ENCODE measurements around the gene COL27A1.
"Not testable (repeated sequence)": the region's sequence is repeated elsewhere in the genome, so short reads cannot be mapped to it uniquely, and the experiment has no call there.

Gene COL27A1

DNA sequence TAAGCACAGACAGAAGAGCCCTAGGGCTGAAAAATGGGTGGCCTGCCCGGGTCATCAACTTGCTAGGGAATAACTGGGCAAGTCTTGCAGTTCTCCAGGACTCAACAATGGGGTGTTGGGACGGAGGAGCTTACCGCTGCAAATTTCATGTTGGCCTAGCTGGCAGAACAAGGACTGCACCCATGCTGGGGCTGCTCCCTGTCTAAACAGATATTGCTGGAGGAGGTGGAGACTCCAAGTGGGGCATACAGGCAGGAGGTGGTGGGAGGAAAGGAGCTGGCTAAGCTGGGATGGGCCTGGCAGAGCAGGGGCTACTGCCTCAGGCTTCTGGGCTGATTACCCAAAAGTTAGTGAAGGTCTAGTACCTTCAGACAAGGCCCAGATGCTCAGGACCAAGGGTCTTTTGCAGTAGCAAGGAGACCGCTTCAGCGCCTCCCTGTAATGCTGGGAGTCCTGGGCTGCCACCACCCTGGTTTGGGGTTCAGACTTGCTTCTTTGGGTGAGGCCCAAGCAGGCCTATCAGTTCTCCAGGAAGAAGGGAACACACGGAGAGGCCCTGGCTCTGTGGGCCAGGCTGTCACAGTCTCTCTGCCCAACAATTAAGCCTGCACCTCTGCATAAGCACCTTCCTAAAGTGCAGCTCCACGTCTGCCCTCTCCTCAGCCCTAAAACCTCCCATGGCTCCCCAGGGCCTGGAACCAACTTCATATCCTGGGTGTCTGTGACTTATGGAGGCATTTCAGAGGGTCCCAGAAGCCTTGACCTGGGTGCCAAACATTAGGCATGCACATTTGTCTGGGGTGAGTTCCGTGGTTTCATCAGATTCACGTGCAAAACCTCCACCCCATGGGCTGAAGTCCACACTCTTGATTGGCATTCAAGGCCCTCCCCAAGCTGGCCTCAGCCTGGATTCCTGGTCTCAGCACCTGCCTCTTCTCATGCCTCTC lies 32.0 kb upstream of the COL27A1 start:
- no peak for DNase-seq

DNA sequence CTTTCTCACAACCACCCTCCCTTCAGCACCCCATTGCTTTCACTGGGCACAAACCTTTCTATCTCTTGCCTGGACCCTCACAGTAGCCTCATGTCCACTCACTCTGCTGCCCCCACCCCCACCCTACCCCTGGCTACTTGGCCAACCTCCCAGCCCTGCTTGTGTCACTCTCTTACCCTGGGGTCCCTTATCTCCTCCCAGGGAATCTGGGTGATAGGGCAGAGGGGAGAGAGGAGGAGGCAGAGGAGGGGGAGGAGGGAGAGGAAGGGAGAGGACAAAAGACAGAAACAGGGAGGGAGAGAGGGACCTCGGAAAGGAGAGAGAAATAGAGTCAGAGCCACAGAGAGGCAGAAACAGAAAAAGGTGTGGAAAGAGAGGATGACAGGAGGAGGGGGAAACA lies 31.2 kb upstream of the COL27A1 start:
- DNase-seq: no peak

DNA sequence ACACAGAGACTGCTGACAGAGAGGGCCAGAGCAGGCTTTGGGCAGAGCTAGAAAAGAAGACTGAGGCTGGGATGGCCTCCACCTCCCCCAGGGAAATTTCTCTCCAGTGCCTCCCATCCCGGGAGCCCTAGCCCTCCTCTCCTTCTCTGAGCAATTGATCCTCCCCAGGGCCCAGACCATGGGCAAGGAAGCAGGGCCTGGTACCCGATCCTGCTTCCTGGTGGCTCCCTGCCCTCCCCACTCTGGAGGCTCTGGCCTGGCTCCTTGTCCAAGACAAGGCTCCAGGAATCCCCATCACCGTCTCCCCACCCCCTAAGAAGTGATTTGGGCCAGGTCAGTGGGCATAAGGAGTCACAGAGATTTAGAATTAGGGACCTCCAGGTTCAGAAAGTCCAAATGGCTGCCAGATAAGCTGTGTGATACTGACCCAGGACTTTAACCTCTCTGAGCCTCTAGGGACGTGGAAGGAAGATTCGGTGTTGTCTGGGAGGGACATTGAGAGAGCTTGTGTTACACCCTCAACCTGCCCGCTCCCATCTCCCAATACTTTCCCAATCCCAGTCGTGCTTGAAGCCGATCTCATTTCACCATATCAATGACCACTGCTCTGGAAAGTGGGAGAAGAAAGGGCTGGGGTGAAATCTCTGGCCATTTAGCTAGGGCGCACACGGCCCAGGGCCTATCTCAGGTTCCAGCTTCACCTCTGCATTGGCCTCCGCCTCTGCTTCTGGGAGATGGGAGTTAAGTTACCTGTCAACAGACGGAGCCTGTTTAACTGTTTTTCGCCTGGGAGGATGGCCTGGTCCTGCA lies 30.5 kb upstream of the COL27A1 start:
- no peak for DNase-seq

DNA sequence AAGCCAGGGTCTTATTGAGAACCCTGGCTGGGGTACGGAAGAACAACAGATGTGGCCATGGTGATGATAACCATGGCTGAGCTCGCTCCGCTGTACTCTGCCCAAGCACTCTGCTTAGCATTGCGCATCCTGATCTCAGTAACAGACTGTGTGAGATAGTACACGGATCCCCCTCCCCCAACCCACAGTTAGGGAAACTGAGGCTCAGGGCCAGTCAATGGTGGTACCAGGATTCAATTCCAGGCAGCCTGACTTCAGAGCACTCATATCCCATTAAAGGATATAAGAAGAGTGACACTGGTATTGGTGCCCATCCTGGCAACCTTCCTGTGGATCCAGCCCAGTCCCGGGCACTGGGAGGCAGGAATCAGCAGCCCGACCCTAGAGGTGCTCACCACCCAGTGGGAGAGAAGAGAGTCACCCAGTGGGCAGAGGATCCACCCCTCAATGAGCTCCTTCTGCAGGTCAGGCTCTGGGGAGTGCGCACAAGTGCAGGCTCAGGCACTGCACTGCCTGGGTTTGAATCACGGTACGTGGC lies 29.8 kb upstream of the COL27A1 start:
- DNase-seq: no peak

DNA sequence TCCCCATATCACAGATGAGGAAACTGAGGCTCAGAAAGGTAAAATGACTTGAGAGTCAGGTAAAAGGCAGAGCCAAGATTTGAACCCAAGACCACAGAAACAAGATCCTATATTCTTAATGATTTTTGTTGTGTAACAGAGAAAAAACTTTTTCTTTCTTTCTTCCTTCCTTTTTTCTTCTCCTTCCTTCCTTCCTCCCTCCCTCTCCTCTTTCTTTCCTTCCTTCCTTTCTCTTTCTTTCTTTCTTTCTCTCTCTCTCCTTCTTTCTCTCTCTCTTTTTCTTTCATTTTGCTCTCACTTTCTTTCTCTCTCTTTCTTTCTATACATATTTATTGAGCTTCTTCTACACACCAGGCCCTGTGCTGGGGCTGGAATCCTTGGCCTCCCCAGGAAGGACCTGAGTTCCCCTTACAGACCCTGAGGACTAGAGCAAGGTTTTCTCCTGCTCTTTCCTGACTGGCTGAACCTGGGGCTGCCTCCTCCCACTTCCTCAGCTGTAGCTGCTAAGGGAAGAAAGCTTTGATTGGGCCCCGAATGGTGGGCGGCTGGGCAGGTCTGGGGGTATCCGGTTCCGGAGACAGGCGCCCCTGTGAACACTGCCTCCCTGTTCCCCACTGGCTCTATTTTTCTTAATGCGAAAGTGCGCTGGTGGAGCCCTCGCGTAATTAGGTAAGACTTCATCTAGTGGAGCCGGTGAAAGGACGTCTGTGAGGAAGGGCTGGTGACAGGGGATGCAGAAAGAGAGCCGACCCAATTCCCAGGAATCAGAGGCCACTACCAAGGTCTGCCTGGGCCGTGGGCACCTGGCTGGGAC lies 28.9 kb upstream of the COL27A1 start:
- DNase-seq: no peak

DNA sequence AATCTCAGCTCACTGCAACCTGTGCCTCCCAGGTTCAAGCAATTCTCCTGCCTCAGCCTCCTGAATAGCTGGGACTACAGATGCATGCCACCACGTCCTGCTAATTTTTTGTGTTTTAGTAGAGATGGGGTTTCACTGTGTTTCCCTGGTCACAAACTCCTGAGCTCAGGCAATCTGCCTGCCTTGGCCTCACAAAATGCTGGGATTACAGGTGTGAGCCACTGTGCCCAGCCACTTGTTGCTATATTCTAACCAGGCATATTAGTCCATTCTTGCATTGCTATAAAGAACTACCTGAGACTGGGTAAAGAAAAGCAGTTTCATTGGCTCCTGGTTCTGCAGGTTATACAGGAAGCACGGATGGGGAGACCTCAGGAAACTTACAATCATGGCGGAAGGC lies 26.6 kb upstream of the COL27A1 start:
- DNase-seq: not testable (repeated sequence)

DNA sequence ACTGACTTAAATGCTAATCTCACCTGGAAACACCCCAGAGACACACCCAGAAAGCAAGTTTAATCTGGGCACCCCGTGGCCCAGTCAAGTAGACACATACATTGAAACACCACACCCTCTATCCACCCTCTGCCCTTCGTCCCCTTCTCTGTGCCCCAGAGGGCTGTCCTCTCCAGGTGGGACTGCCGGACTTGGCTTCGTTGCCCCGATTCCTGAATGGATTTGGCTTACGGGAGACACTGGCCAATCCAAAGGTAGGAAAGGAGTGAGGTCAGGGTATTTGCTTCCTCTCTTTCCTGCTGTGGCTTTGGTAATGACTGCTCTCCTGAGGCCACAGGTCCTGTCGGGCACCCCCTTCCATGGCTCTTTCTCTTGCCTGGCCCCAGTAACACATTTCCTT lies 25.2 kb upstream of the COL27A1 start:
- DNase-seq: no peak

DNA sequence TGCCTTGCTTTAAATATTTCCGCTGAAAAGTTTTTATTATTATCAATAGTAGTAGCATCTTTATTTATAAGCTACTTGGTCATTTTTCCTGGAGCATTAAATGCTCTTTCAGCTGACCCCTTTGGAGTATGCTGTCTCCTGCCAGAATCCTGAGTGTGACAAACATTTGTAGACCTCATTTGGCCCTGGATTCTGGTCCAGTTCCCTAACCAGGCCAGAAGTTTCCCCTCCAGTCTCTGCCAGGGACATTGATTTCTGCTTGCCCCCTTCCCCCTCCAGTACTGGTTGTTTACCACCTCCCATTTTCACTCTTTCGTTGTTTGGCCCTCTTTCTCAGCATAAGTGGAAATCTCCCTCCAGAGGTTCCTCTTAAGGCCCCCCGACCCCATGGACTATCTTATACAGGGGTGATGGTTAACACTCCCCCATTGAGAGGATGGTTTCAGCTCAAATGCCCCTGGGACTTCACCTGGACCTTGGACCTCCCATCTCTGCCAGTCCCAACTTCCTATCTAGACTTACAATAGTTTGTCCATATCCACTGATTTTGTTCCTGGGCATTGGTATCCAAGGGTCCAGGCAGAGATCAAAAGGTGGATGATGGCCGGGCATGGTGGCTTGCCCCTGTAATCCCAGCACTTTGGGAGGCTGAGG lies 24.6 kb upstream of the COL27A1 start:
- no peak for DNase-seq

DNA sequence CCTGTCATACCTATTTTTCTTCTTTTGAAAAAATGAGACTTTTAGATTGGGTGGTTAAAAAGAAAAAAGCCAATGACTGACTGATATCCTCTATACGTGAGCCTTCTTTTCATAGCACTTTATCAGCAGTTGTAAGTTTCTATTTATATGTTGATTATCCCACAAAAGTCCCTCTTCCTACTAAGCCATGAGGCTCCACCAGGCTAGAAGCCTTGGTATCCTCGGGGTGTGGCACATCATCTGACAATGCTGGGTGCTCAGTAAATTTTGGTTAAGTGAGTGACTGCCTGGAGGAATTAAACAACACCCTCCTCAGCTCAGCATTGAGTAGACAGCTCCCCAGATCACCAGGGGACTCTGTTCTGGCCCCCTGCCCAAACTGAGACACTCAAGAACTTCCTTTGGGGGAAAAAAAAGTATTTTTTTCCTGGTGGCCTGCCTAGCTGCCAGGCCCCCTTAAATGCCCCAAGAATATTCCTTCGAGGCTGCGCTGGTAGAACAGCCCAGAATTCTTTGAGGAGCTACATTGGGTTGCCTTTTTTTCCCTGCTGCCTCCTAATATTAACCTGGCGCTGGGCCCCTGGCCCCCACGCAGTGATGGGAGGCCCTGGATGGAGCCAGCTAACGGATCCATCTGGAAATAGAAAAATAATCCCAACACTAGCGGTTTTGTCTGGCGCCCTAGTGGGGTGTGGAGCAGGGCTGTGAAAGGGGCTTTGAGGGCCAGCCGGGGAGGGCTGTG lies 23.4 kb upstream of the COL27A1 start:
- no peak for DNase-seq

DNA sequence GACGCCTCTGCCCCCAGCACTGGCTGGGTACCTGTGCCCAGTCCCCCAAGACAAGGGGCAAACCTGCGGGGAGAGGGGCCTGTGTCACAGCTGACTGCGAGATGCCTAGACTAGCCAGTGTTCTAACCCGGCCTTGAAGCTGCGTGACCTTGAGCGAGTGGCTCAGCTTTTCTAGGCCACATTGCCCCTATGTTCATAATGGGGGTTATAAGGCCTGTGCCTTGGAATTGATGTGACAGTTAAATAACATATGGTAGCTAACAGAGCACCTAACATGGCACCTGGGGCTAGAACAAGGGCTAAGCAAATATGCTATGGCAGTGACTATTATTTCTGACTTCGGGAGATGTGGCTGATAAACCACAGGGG lies 22.8 kb upstream of the COL27A1 start:
- DNase-seq: no peak

DNA sequence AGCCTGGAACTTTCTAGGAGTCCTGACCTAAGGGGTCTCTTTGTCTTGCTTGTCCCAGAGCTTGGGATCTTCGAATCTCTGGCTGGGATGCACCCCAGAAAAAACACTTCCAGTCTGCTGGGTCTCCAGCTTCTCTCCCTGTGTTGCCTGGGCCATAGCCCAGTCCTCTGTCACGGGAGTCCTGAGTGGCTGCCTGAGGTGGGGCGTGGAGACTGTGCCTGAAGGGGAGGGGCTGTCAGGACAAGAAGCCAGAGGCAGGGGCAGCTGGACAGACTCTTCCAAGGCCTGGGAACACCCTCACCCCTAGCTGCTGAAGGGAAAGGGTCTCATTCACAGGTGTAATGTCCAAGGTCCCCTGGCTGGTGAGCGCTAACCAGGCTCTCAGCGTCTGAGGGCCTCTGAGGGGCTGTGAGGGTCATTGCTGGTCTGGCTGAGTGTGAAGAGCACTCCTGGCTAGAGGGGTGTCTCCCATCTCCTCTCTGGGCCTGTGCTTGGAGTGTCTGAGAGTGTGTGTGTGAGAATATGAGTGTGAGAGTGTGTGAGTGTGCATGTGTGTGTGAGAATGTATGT lies 20.4 kb upstream of the COL27A1 start:
- no peak for DNase-seq

DNA sequence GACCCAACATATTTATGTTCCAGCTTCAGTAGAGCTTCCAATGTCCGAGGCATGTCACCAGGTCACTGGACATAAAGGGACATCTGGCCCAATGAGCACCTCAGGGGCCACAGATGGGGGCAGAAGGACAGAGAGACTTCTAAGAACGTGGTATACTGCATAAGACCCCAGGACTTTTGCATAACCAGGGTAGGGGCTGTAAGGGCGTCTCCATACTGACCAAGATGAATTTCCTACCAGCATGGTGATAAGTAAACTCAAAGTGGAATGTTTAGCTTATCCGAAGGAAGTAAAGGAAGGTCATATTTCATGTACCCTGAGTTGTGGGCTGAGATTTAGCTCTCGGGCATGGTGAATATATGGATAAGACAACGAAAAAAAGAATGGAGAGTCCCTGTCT lies 17.5 kb upstream of the COL27A1 start:
- DNase-seq: no peak

DNA sequence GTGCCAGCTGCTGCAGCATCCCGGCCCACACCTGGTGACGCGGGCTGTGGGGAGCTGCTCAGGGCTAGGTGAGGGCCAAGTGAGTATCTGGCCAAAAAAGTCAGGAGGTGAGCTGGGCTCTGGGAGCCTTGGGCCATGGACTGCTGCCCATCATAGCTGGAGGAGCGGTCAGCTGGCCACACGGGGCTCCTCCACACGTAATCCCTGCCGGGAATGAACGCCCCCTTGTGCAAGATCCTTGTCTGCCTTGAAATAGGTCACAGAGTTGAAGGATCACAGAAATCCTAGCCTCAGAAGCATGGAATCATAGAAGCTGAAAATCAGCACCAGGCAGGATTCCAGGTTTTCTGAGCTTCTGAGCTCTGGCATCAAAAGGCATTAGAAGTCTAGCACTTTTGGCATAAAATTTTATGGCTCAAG lies 16.8 kb upstream of the COL27A1 start:
- no peak for DNase-seq

DNA sequence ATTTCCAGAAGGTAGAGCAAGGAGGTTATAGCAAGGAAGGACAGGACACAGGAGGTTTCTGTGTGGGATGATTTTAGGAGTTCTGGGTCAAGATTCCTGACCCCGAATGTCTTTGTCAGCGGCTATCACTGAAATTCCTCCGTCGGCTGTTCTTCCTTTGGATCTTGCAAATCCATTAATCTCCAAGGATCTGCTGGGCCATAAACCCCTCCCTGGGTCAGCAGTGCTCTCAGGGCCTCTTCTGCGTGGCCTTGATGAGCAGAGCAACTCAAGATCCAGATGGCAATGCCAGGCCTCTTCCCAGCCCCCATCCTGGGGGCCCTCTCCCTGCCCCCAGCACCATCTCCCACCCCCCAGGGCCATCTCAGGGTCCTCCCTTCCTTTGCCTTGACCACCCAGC lies 16.3 kb upstream of the COL27A1 start:
- no peak for DNase-seq

DNA sequence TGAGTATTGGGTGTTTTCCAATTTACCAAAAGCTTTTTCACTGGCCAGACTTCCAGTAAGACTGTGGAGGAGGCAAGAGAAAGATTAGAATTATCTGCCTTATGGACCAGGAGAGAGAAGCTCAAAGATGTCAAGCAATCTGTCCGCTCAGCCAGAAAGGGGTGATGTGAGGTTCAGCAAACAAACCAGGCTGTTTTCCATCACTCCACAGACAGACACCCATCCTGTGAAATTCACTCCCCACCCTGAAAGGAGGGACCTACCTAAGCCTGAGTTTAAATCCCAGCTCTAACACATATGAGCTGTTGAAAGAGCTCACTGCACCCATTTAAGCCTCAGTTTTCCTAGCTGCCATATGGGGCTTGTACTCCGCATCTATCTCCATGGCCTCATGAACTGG lies 14.9 kb upstream of the COL27A1 start:
- no peak for DNase-seq

DNA sequence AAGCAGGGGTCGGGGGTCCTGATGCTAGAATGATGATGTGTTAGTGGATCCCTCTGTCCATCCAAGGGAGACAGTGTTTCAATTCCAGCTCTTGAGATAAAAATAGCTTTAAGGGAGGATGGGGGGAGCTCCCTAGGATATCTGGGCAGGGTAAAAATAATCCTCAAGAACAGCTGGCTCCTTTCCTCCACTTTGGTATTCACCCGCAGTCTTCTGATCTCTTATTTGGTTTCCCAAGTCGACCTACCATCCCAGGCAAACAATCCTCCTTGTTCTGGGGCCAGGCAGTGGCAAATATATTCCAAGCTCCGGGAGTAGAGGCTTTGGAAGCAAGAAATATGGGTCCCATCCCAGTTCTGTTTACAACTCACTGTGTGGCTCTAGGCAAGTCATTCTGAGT lies 14.5 kb upstream of the COL27A1 start:
- DNase-seq: no peak

DNA sequence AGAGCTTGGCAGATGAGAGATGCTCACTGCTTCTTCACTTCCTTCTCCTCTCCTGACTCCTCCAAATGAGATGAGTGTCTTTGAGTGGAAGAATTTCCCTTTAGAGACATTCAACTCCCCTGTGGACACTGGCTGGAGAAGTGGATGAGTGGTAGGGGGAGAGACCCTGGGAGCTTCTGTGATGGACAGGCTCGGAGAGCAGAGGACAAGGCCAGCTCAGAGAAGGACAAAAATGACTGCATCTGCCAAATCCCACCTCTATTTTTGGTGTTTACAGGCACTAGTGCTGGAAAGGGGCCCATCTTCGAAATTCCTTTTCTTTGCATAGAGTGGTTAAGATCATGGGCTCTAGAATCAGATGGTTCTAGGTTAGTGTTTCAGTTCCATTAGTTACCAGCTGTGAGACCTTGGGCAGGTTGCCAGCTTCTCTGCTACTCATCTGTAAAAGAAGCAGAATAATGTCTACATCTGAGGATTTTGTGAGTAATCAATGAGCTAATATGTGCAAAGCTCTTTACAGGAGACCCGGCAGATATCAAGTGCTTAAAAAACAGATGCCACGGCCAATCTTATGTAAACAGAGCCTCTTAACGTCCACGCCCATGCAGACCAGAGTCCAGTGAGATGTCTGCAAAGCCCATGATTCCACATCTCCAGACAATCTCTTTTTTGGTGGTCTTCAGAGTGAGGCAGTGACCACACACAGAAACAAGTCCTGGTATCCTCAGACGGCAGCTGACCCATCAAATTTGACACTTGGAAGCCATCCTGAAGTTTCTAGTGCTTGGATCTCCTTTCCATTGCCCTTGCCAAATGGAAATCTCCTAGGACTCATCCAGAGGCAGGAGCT lies 13.6 kb upstream of the COL27A1 start:
- DNase-seq: no peak

DNA sequence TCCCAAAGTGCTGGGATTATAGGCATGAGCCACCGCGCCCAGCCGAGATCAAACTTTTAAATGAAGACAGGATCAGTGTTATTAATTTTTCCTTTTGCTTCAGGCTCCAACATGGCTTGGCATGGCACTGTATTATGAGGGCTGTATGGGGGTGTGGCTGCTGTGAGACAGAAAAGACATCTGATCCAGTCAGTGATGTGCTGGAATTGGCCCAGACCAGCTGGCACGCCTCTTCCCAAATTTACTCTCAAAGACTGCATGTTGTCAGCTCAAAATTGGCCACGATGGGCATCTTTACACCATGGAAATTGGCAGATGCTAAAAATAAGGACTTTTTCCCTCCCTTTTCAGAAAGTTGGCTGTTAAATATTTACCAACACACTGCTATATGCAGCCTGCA lies 12.1 kb upstream of the COL27A1 start:
- DNase-seq: no peak

DNA sequence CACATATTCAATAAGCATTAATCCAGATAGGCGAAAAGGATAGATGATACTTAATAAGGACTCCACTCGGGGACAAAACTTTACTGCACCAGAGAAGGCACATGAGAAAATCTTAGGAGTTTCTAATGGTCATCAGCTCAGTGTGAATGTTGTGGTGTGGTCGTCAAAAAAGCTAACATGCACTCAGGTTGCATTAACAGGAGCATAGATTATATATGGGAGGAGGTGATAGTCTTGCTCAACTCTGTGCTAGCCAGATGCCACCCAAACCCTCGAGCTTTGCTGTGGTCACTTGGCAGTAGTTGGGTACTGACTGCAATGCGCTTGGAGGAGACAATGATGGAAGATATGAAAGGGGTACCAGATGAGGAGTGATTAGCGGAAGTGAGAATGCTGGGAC lies 8.6 kb upstream of the COL27A1 start:
- DNase-seq: no peak

DNA sequence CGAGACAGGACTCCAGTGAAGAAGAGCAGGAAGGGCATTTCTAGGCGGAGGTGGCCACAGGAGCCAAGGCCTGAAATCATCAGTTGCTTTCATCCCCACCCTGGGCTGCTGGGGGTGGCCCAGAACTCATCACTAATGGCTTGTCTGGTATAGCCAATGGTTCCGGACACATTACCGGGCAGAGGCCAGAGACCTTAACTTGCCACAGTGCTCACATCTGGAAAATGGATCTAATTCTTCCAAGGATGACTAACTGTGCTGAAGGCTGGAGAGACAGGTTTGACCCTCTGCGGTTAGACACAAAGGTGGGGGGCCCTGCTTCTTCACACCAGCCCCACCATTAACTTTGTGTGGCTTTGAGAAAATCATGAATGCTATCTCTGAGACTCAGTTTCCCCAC lies 6.2 kb upstream of the COL27A1 start:
- DNase-seq: no peak
